K562 (cell line): Measurements from ENCODE around the gene BCL2L15. TPM values are rescaled to one million over a fixed set of nuclear protein-coding genes. Genes with fewer than 3 reads are reported as not detected.

Experiments
- BMI1 ChIP-seq: fragments of 150-350 bp; IDR thresholded peaks from 2 replicates; pipeline ENCODE4 v1.6.1; 2014; ENCODE audit warnings: low read length
- BRD9 ChIP-seq: fragments of 450-650 bp; IDR thresholded peaks from 2 replicates; pipeline ENCODE4 v1.6.1; 2018; ENCODE audit warnings: low read depth; ENCODE audit not compliant: partially characterized antibody
- COPS2 ChIP-seq: fragments of 450-650 bp; conservative IDR thresholded peaks from 2 replicates; pipeline ENCODE4 v1.6.1; 2016; ENCODE audit warnings: mild to moderate bottlenecking, moderate library complexity
- FOXP4 ChIP-seq: sonication (generic); formaldehyde crosslinking; IDR thresholded peaks from 2 replicates; pipeline ENCODE4 v1.8.0; 2022; ENCODE audit warnings: mild to moderate bottlenecking, missing genetic modification reagents, borderline replicate concordance
- KLF6 ChIP-seq: fragments of 250-450 bp; sonication (Bioruptor Pico); IDR thresholded peaks from 2 replicates; pipeline ENCODE4 v1.4.0; 2020; ENCODE audit warnings: mild to moderate bottlenecking, moderate library complexity, borderline replicate concordance
- MCM2 ChIP-seq: fragments of 450-650 bp; IDR thresholded peaks from 2 replicates; pipeline ENCODE4 v1.6.1; 2017; ENCODE audit warnings: low read depth, mild to moderate bottlenecking
- MLX ChIP-seq, 2 experiments: fragments of 450-650 bp in 1 of 2; sonication (generic) in 1 of 2; formaldehyde crosslinking; conservative IDR thresholded peaks; 2 replicates each; pipeline versions ENCODE4 v1.4.0 to v1.8.1; 2020 to 2022; ENCODE audit warnings: mild to moderate bottlenecking in 1 of 2, missing genetic modification reagents in 1 of 2
- NCOA1 ChIP-seq: fragments of 450-650 bp; IDR thresholded peaks from 2 replicates; pipeline ENCODE4 v1.6.1; 2016; ENCODE audit warnings: low read depth
- PATZ1 ChIP-seq: fragments of 250-450 bp; sonication (Bioruptor Pico); IDR thresholded peaks from 2 replicates; pipeline ENCODE4 v1.5.0; 2020; ENCODE audit warnings: mild to moderate bottlenecking, borderline replicate concordance
- PYGO2 ChIP-seq: fragments of 450-650 bp; IDR thresholded peaks from 2 replicates; pipeline ENCODE4 v1.6.1; 2016; ENCODE audit warnings: mild to moderate bottlenecking, missing genetic modification characterization, moderate library complexity, missing compliant biosample characterization
- RHOXF2B ChIP-seq: fragments of 250-450 bp; sonication (Bioruptor Pico); conservative IDR thresholded peaks from 2 replicates; pipeline ENCODE4 v1.5.1; 2021
- RNF2 ChIP-seq: sonication (generic); IDR thresholded peaks from 2 replicates; pipeline ENCODE4 v1.6.1; 2016
- ZBTB11 ChIP-seq, 3 experiments: fragments of 200-800 bp in 1 of 3; fragments of 250-450 bp in 1 of 3; fragments of 450-650 bp in 1 of 3; sonication (Bioruptor Pico) in 1 of 3; sonication (Bioruptor generic) in 1 of 3; formaldehyde crosslinking in 1 of 3; IDR thresholded peaks; 2 replicates each; pipeline versions ENCODE4 v1.6.1 to v1.8.0; 2016 to 2022; ENCODE audit warnings: mild to moderate bottlenecking in 2 of 3, missing genetic modification characterization in 2 of 3, missing compliant biosample characterization in 1 of 3, moderate library complexity in 1 of 3
- ZBTB7A ChIP-seq: IDR thresholded peaks from 2 replicates; pipeline ENCODE4 v1.6.1; 2011; ENCODE audit warnings: low read depth, mild to moderate bottlenecking, low read length, moderate library complexity, borderline replicate concordance; ENCODE audit not compliant: control insufficient read depth
- ZBTB9 ChIP-seq: fragments of 450-650 bp; formaldehyde crosslinking; IDR thresholded peaks from 2 replicates; pipeline ENCODE4 v1.4.0; 2020; ENCODE audit warnings: mild to moderate bottlenecking, moderate library complexity
- ZNF239 ChIP-seq: fragments of 250-450 bp; sonication (Bioruptor Pico); IDR thresholded peaks from 2 replicates; pipeline ENCODE4 v1.4.0; 2020; ENCODE audit warnings: mild to moderate bottlenecking
- ZNF347 ChIP-seq: fragments of 450-650 bp; formaldehyde crosslinking; IDR thresholded peaks from 2 replicates; pipeline ENCODE4 v1.4.0; 2020; ENCODE audit warnings: low read depth, mild to moderate bottlenecking, moderate library complexity
- polyA plus RNA-seq, 8 experiments: library from polyadenylated mRNA; depleted of rRNA in 4 of 8; stranded (reverse) in 5 of 8; unstranded in 3 of 8; fragments of >200 nt; fragmentation: Nextera tagmentation in 2 of 8; fragmentation: Illumina TruSeq in 1 of 8; extraction: Ambion mirVana in 2 of 8; extraction: Trizol in 1 of 8; gene quantifications; 2 replicates each; pipeline versions ENCODE4 v1.2.1 to v1.2.3, GENCODE V29; 2011 to 2014; ENCODE audit warnings: inconsistent platforms in 1 of 8, missing spikeins in 1 of 8
- total RNA-seq, 7 experiments: library from RNA; depleted of rRNA in 6 of 7; stranded (reverse); fragments of >200 nt in 6 of 7; fragmentation: Illumina TruSeq in 2 of 7; extraction: Trizol in 2 of 7; gene quantifications; 2 replicates each; pipeline versions ENCODE4 v1.2.1 to v1.2.3, GENCODE V29; 2011 to 2021; ENCODE audit warnings: low replicate concordance in 1 of 7

The BCL2L15 gene
- total and polyA plus RNA-seq, 9 of the 15 experiments (the other 6 are each of a cell fraction or from before 2014, with no cell fraction given): 0.06 to 0.42 (median 0.28) TPM; not detected in 1

GRCh38 chr1:113928187-113928930, 41.0 kb upstream of the BCL2L15 start (continued):
- no peak for TF ChIP-seq PYGO2 (tag)
- TF ChIP-seq ZBTB9: peak; percentile 25; the same call in 1 of the 2 replicates
- TF ChIP-seq RNF2: no peak
- no peak for TF ChIP-seq FOXP4 (CRISPR knock-in tag)
- no peak for TF ChIP-seq BMI1
- TF ChIP-seq COPS2: no peak
- TF ChIP-seq ZBTB7A: no peak
- 0 out of 4 replicates have a peak, but pooled peaks of 1 of the 2 experiments have one; percentile 18 for TF ChIP-seq MLX (CRISPR knock-in tag; conservative IDR thresholded peaks at IDR 0.05)
- 0 out of 2 replicates have a peak, but pooled peaks have one; percentile 28 for TF ChIP-seq KLF6 (CRISPR knock-in tag)
- TF ChIP-seq ZNF347 (CRISPR knock-in tag): no peak
- 0 out of 2 replicates have a peak, but pooled peaks have one; percentile 17 for TF ChIP-seq ZNF239 (CRISPR knock-in tag)
- no peak for TF ChIP-seq NCOA1
- TF ChIP-seq PATZ1 (CRISPR knock-in tag): no peak
- no peak for TF ChIP-seq BRD9
- TF ChIP-seq ZBTB11 (CRISPR knock-in tag; IDR thresholded peaks at IDR 0.05): peak in 1 of 3 experiments; percentile 55; a peak in 1 of 6 replicates
- TF ChIP-seq MCM2: no peak
- TF ChIP-seq RHOXF2B (CRISPR knock-in tag): no peak
